ENCODE measurements around the gene DNAH10. TPM values are rescaled to one million over a fixed set of nuclear protein-coding genes. Genes with fewer than 3 reads are reported as not detected.

DNAH10 gene
- total RNA-seq, 2 experiments from 2014 or later, result 0.11 to 0.19 TPM

- TF ChIP-seq EZH2phosphoT487 (IDR thresholded peaks at IDR 0.05; ENCODE audit: borderline replicate concordance, low read depth, low read length) (no peak), CTCF (conservative IDR thresholded peaks at IDR 0.05; ENCODE audit: low read length) (no peak)
- H4K20me1 ChIP-seq (ENCODE audit: insufficient read depth, low read length), result no peaks in the 10 kb centered on the region
- H3K9me2 ChIP-seq (ENCODE audit: insufficient read depth, low read length), result no peaks in the 10 kb centered on the region
- no peak overlapping the region for H2AFZ ChIP-seq (ENCODE audit: low read length)
- H3K4me1 ChIP-seq (ENCODE audit: insufficient read depth, low read length, poor library complexity, severe bottlenecking), result no peaks in the 10 kb centered on the region
- H3K4me3 ChIP-seq (ENCODE audit: low read depth, low read length, poor library complexity, severe bottlenecking), result no peak overlapping the region
- intact Hi-C loops (cut with micrococcal nuclease; ENCODE audit: unreplicated experiment), result no loop called here
- CTCF ChIA-PET (ENCODE audit: unreplicated experiment), result interaction anchor here (0.7 kb wide), 1 partner anchor 992 kb away, joined by 3 read pairs; no protein-coding TSS in a partner anchor
- BruUV-seq (replicated peaks), result no TSS peak
- H3K36me3 ChIP-seq (ENCODE audit: insufficient read depth, low read length), result peaks cover 38% of the 10 kb centered on the region; the same call in 1 of the 2 replicates
- no peaks in the 10 kb centered on the region for H3K79me2 ChIP-seq (ENCODE audit: insufficient read depth, low read depth, low read length)
- DNase-seq (ENCODE audit: low spot score), result no peak
- H3K27ac ChIP-seq (ENCODE audit: low read depth, low read length, poor library complexity, severe bottlenecking), result no peak overlapping the region
- no peaks in the 10 kb centered on the region for H3K9me3 ChIP-seq (ENCODE audit: low read length)
- POLR2A ChIA-PET, result no interaction called here
- no peak overlapping the region for H3K4me2 ChIP-seq (ENCODE audit: low read length)
Observed at GRCh38 chr12:123760267-123760938, 1.7 kb upstream of the DNAH10 start.

- POLR2A ChIA-PET, result no interaction called here
- H2AFZ ChIP-seq (ENCODE audit: low read length), result no peak overlapping the region
Observed at GRCh38 chr12:123762715-123763052, 583 bp downstream of the DNAH10 start.

More at GRCh38 chr12:123762715-123763052, 583 bp downstream of the DNAH10 start:
- TF ChIP-seq EZH2phosphoT487 (IDR thresholded peaks at IDR 0.05; ENCODE audit: borderline replicate concordance, low read depth, low read length), result no peak
- no peak for TF ChIP-seq CTCF (conservative IDR thresholded peaks at IDR 0.05; ENCODE audit: low read length)
- Histone ChIP-seq H3K4me1 (ENCODE audit: insufficient read depth, low read length, poor library complexity, severe bottlenecking) (no peaks in the 10 kb centered on the region), H3K27ac (ENCODE audit: low read depth, low read length, poor library complexity, severe bottlenecking) (no peak overlapping the region), H3K36me3 (ENCODE audit: insufficient read depth, low read length) (peaks cover 27% of the 10 kb centered on the region; the same call in 1 of the 2 replicates), H3K4me3 (ENCODE audit: low read depth, low read length, poor library complexity, severe bottlenecking) (no peak overlapping the region), H4K20me1 (ENCODE audit: insufficient read depth, low read length) (no peaks in the 10 kb centered on the region), H3K9me3 (ENCODE audit: low read length) (no peaks in the 10 kb centered on the region), H3K79me2 (ENCODE audit: insufficient read depth, low read depth, low read length) (no peaks in the 10 kb centered on the region), H3K4me2 (ENCODE audit: low read length) (no peak overlapping the region), H3K9me2 (ENCODE audit: insufficient read depth, low read length) (no peaks in the 10 kb centered on the region)
- intact Hi-C loops (cut with micrococcal nuclease; ENCODE audit: unreplicated experiment), result no loop called here
- no TSS peak for BruUV-seq (replicated peaks)
- no peak for DNase-seq (ENCODE audit: low spot score)
- CTCF ChIA-PET (ENCODE audit: unreplicated experiment), result no interaction called here
